H9 (cell line): Measurements from ENCODE around the gene TRPC6. TPM values are rescaled to one million over a fixed set of nuclear protein-coding genes. Genes with fewer than 3 reads are reported as not detected.

Experiments used
- DNase-seq: peaks from one replicate; pipeline ENCODE4 v3.0.0-alpha.2; 2017
- H2AFZ ChIP-seq: one replicate; pipeline ENCODE4 v1.6.1; 2013; ENCODE audit warnings: mild to moderate bottlenecking, low read length, control low read depth, moderate library complexity
- H2AK5ac ChIP-seq: 2 replicates; pipeline ENCODE4 v1.6.1; 2013; ENCODE audit warnings: low read length, control low read depth, mixed read lengths; ENCODE audit not compliant: insufficient read length
- H2BK120ac ChIP-seq: one replicate; pipeline ENCODE4 v1.6.1; 2013; ENCODE audit warnings: low read depth, mild to moderate bottlenecking, low read length, control low read depth, inconsistent platforms; ENCODE audit not compliant: poor library complexity, severe bottlenecking
- H2BK12ac ChIP-seq: 2 replicates; pipeline ENCODE4 v1.6.1; 2013; ENCODE audit warnings: low read length, control low read depth, mixed read lengths, low read depth; ENCODE audit not compliant: insufficient read length
- H2BK15ac ChIP-seq: 2 replicates; pipeline ENCODE4 v1.6.1; 2013; ENCODE audit warnings: low read depth, low read length, control low read depth
- H2BK20ac ChIP-seq: one replicate; pipeline ENCODE4 v1.6.1; 2013; ENCODE audit warnings: low read depth, mild to moderate bottlenecking, low read length, control low read depth, inconsistent platforms; ENCODE audit not compliant: poor library complexity, severe bottlenecking
- H2BK5ac ChIP-seq: 2 replicates; pipeline ENCODE4 v1.6.1; 2013; ENCODE audit warnings: low read length, control low read depth, mixed read lengths; ENCODE audit not compliant: insufficient read length
- H3K14ac ChIP-seq: 2 replicates; pipeline ENCODE4 v1.6.1; 2013; ENCODE audit warnings: low read length, control low read depth; ENCODE audit not compliant: insufficient read depth
- H3K18ac ChIP-seq: 2 replicates; pipeline ENCODE4 v1.6.1; 2013; ENCODE audit warnings: low read depth, mild to moderate bottlenecking, mixed read lengths, low read length, control low read depth; ENCODE audit not compliant: insufficient read length
- H3K23ac ChIP-seq: 2 replicates; pipeline ENCODE4 v1.6.1; 2013; ENCODE audit warnings: low read length, control low read depth, mixed read lengths, low read depth; ENCODE audit not compliant: insufficient read length
- H3K23me2 ChIP-seq: 2 replicates; pipeline ENCODE4 v1.6.1; 2013; ENCODE audit warnings: low read depth, mild to moderate bottlenecking, mixed read lengths, low read length, control low read depth; ENCODE audit not compliant: insufficient read length, poor library complexity, severe bottlenecking
- H3K27ac ChIP-seq: 2 replicates; pipeline ENCODE4 v1.5.1; 2013; ENCODE audit warnings: low read length, control low read depth, mixed read lengths, low read depth; ENCODE audit not compliant: insufficient read length
- H3K27me3 ChIP-seq: 2 replicates; pipeline ENCODE4 v1.6.1; 2013; ENCODE audit warnings: low read length, control low read depth, inconsistent platforms; ENCODE audit not compliant: insufficient read depth
- H3K4ac ChIP-seq: 2 replicates; pipeline ENCODE4 v1.6.1; 2013; ENCODE audit warnings: low read depth, mild to moderate bottlenecking, control low read depth, inconsistent platforms, low read length, moderate library complexity
- H3K4me1 ChIP-seq: 2 replicates; pipeline ENCODE4 v1.6.1; 2013; ENCODE audit warnings: low read length, control low read depth, inconsistent platforms; ENCODE audit not compliant: insufficient read depth
- H3K4me2 ChIP-seq: 2 replicates; pipeline ENCODE4 v1.6.1; 2013; ENCODE audit warnings: low read length, control low read depth, mixed read lengths; ENCODE audit not compliant: insufficient read length, insufficient read depth
- H3K56ac ChIP-seq: 2 replicates; pipeline ENCODE4 v1.6.1; 2013; ENCODE audit warnings: low read depth, mild to moderate bottlenecking, mixed read lengths, low read length, control low read depth; ENCODE audit not compliant: insufficient read length
- H3K79me1 ChIP-seq: 2 replicates; pipeline ENCODE4 v1.6.1; 2013; ENCODE audit warnings: low read depth, mild to moderate bottlenecking, moderate library complexity, low read length, control low read depth, inconsistent platforms; ENCODE audit not compliant: insufficient read depth, poor library complexity, severe bottlenecking
- H3K79me2 ChIP-seq: 2 replicates; pipeline ENCODE4 v1.6.1; 2013; ENCODE audit warnings: low read length, control low read depth, inconsistent platforms; ENCODE audit not compliant: insufficient read depth
- H3K9ac ChIP-seq: 2 replicates; pipeline ENCODE4 v1.6.1; 2013; ENCODE audit warnings: low read length, control low read depth, mixed read lengths; ENCODE audit not compliant: insufficient read length; ENCODE audit errors: extremely low read depth
- H3K9me3 ChIP-seq: one replicate; pipeline ENCODE4 v1.6.1; 2013; ENCODE audit warnings: low read depth, low read length, inconsistent platforms; ENCODE audit not compliant: control insufficient read depth
- H3T11ph ChIP-seq: one replicate; pipeline ENCODE4 v1.6.1; 2013; ENCODE audit warnings: mild to moderate bottlenecking, low read length, control low read depth, inconsistent platforms
- H4K20me1 ChIP-seq: one replicate; pipeline ENCODE4 v1.6.1; 2013; ENCODE audit not compliant: control insufficient read depth, insufficient read length, insufficient read depth
- H4K5ac ChIP-seq: 2 replicates; pipeline ENCODE4 v1.6.1; 2013; ENCODE audit warnings: low read depth, mild to moderate bottlenecking, mixed read lengths, low read length, control low read depth; ENCODE audit not compliant: insufficient read length
- H4K8ac ChIP-seq: replicated peaks from 2 replicates; pipeline ENCODE4 v1.6.1; 2013; ENCODE audit warnings: low read length, control low read depth, mixed read lengths, low read depth; ENCODE audit not compliant: insufficient read length
- H4K91ac ChIP-seq: 2 replicates; pipeline ENCODE4 v1.6.1; 2013; ENCODE audit warnings: low read depth, mild to moderate bottlenecking, moderate library complexity, mixed read lengths, low read length, control low read depth; ENCODE audit not compliant: insufficient read length
- H3K27ac Mint-ChIP-seq, 3 experiments: 2 replicates in 2 of 3; 3 replicates in 1 of 3; pipeline ENCODE4 v1.8.0; 2020 to 2021; ENCODE audit warnings: mixed read lengths in 3 of 3, mild to moderate bottlenecking in 1 of 3, moderate library complexity in 1 of 3
- H3K27me3 Mint-ChIP-seq: 2 replicates; pipeline ENCODE4 v1.8.0; 2021; ENCODE audit warnings: low read depth, mild to moderate bottlenecking, moderate library complexity, mixed read lengths
- H3K36me3 Mint-ChIP-seq, 3 experiments: 2 replicates in 2 of 3; 3 replicates in 1 of 3; pipeline ENCODE4 v1.8.0; 2020 to 2021; ENCODE audit warnings: low read depth in 3 of 3, mixed read lengths in 3 of 3; ENCODE audit not compliant: insufficient read depth in 1 of 3
- H3K4me1 Mint-ChIP-seq, 2 experiments: 2 replicates each; pipeline ENCODE4 v1.8.0; 2020; ENCODE audit warnings: mixed read lengths in 2 of 2
- H3K4me3 Mint-ChIP-seq, 2 experiments: 2 replicates in 1 of 2; 3 replicates in 1 of 2; pipeline ENCODE4 v1.8.0; 2020 to 2021; ENCODE audit warnings: mild to moderate bottlenecking in 2 of 2, mixed read lengths in 2 of 2, moderate library complexity in 1 of 2
- H3K9me3 Mint-ChIP-seq, 2 experiments: 2 replicates in 1 of 2; 3 replicates in 1 of 2; pipeline ENCODE4 v1.8.0; 2020; ENCODE audit warnings: mild to moderate bottlenecking in 2 of 2, mixed read lengths in 2 of 2, moderate library complexity in 1 of 2
- WGBS: extraction: QIAGEN DNeasy Blood & Tissue Kit; methylation state at CpG from one replicate; pipeline ENCODE4 v1.1.7; 2013; ENCODE audit warnings: missing lambda C conversion rate, low lambda C conversion rate, mixed read lengths; ENCODE audit not compliant: insufficient read length; ENCODE audit errors: extremely low coverage; 5-methylcytosine and 5-hydroxymethylcytosine counted together
- total RNA-seq: library from RNA; stranded (reverse); gene quantifications from 2 replicates; pipeline ENCODE4 v1.2.1, GENCODE V29; 2021
- TF ChIP-seq, protein P1 (sequence below): fragments of 200-600 bp; sonication (generic); conservative IDR thresholded peaks from 3 replicates; pipeline ENCODE4 v1.8.0; 2021; ENCODE audit warnings: antibody characterized with exemption, mild to moderate bottlenecking

Gene TRPC6
- total RNA-seq, 1 experiment from 2014 or later: 14.4 TPM

DNA sequence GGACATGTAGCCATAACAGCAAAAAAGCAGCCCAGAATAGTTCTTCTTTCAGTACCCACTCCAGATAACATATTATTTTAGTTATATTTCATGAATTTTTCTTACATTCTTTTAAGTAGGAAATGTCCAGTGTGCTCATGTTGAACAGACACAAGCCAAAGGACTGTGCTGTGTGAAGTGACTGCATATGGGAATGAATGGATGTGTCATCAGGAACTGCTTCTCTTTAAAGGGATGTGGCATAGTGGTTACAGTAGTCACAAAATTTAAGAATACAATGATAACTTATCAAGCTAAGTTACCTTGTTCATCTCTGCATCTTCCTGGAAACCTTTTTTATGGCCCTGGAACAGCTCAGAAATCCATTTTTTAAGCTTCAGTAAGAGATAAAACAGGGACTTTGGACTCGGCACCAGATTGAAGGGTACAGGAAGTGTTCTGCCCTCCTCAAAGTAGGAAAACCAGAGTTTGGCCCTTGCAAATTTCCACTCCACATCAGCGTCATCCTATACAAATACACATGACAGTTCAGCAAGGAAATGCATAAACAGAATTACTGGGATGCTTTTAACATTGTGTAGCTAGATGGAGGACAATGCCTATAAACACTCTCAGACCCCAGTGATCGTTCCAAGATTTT, 112.8 kb downstream of the TRPC6 start:
- no peak overlapping the region for H2AK5ac ChIP-seq
- no peaks in the 10 kb centered on the region for H3K9me3 ChIP-seq
- no peaks in the 10 kb centered on the region for H3K23me2 ChIP-seq
- Mint-ChIP-seq H3K4me1 (peaks cover 10 to 12% of the 10 kb centered on the region in 2 experiments), H3K27ac (peak overlapping the region in 1 of 3 experiments; percentile 26; a peak in 1 of 7 replicates), H3K9me3 (peaks cover 0 to under 1% of the 10 kb centered on the region in 2 experiments; a peak in 1 of 5 replicates), H3K36me3 (peaks cover under 1 to 17% (median under 1%) of the 10 kb centered on the region in 3 experiments; a peak in 2 of 7 replicates), H3K27me3 (no peaks in the 10 kb centered on the region), H3K4me3 (no peak overlapping the region)
- no peaks in the 10 kb centered on the region for H3K27me3 ChIP-seq
- H2AFZ ChIP-seq: no peak overlapping the region
- H3K79me1 ChIP-seq: no peaks in the 10 kb centered on the region
- no peak overlapping the region for H2BK120ac ChIP-seq
- H4K20me1 ChIP-seq: no peaks in the 10 kb centered on the region
- H2BK5ac ChIP-seq: no peak overlapping the region
- no peak overlapping the region for H3K18ac ChIP-seq
- no peak for DNase-seq
- H3K79me2 ChIP-seq: no peaks in the 10 kb centered on the region
- no peak overlapping the region for H4K91ac ChIP-seq
- no peak overlapping the region for H2BK20ac ChIP-seq
- no peak overlapping the region for H4K5ac ChIP-seq
- no peak overlapping the region for H3K23ac ChIP-seq
- TF ChIP-seq, protein P1, sequence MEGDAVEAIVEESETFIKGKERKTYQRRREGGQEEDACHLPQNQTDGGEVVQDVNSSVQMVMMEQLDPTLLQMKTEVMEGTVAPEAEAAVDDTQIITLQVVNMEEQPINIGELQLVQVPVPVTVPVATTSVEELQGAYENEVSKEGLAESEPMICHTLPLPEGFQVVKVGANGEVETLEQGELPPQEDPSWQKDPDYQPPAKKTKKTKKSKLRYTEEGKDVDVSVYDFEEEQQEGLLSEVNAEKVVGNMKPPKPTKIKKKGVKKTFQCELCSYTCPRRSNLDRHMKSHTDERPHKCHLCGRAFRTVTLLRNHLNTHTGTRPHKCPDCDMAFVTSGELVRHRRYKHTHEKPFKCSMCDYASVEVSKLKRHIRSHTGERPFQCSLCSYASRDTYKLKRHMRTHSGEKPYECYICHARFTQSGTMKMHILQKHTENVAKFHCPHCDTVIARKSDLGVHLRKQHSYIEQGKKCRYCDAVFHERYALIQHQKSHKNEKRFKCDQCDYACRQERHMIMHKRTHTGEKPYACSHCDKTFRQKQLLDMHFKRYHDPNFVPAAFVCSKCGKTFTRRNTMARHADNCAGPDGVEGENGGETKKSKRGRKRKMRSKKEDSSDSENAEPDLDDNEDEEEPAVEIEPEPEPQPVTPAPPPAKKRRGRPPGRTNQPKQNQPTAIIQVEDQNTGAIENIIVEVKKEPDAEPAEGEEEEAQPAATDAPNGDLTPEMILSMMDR: no peak
- H3K4ac ChIP-seq: no peak overlapping the region
- WGBS: no CpG with 5 or more reads among the region's 3 CpGs
- H4K8ac ChIP-seq: no peak overlapping the region
- H3K14ac ChIP-seq: no peak overlapping the region
- H3K56ac ChIP-seq: no peak overlapping the region
- no peak overlapping the region for H2BK15ac ChIP-seq
- H3K9ac ChIP-seq: no peak overlapping the region
- no peak overlapping the region for H2BK12ac ChIP-seq
- H3T11ph ChIP-seq: no peak overlapping the region
- no peak overlapping the region for H3K27ac ChIP-seq
- H3K4me2 ChIP-seq: no peak overlapping the region
- H3K4me1 ChIP-seq: no peaks in the 10 kb centered on the region; the same call in 1 of the 2 replicates
